Heart right ventricle (tissue), 16 donors: Measurements from ENCODE around the gene XRCC2. TPM values are rescaled to one million over a fixed set of nuclear protein-coding genes. Genes with fewer than 3 reads are reported as not detected.

Experiments used
- ATAC-seq, 8 donors: fragments of 200-7000 bp; cut with Tn5 transposase; one replicate each; pipeline ENCODE4 v1.9.1; 2020; ENCODE audit warnings: mild to moderate bottlenecking in 8 of 8, moderate library complexity in 8 of 8, moderate number of reproducible peaks in 1 of 8
- DNase-seq, 2 donors: peaks; one replicate each; pipeline ENCODE4 v3.0.0-alpha.2; 2020
- H3K27ac ChIP-seq, 10 donors: fragments of 200-600 bp; sonication (generic) in 2 of 10; one replicate each; pipeline versions ENCODE4 v1.5.0 to v1.8.0; 2020 to 2022; ENCODE audit warnings: mild to moderate bottlenecking in 3 of 10
- H3K27me3 ChIP-seq, 7 donors: fragments of 200-600 bp; one replicate each; pipeline ENCODE4 v1.8.0; 2021 to 2022; ENCODE audit warnings: mild to moderate bottlenecking in 2 of 7
- H3K36me3 ChIP-seq, 9 donors: fragments of 200-600 bp; sonication (generic) in 1 of 9; one replicate each; pipeline versions ENCODE4 v1.5.0 to v1.8.0; 2020 to 2022; ENCODE audit warnings: mild to moderate bottlenecking in 2 of 9
- H3K4me1 ChIP-seq, 9 donors: fragments of 200-600 bp; sonication (generic) in 1 of 9; one replicate each; pipeline versions ENCODE4 v1.5.0 to v1.8.0; 2020 to 2022; ENCODE audit warnings: mild to moderate bottlenecking in 4 of 9
- H3K4me3 ChIP-seq, 10 donors: fragments of 200-600 bp; sonication (generic) in 2 of 10; one replicate each; pipeline versions ENCODE4 v1.5.0 to v1.8.0; 2020 to 2022; ENCODE audit warnings: mild to moderate bottlenecking in 7 of 10, moderate library complexity in 2 of 10
- H3K9me3 ChIP-seq, 11 donors: fragments of 200-600 bp in 10 of 11; sonication (generic) in 2 of 11; one replicate each; pipeline versions ENCODE4 v1.5.0 to v1.8.0; 2013 to 2022; ENCODE audit warnings: mild to moderate bottlenecking in 2 of 11, control low read depth in 1 of 11, moderate library complexity in 1 of 11
- WGBS, 2 donors: extraction: QIAGEN DNeasy Blood & Tissue Kit; methylation state at CpG; one replicate each; pipeline ENCODE4 v1.1.7; 2013; ENCODE audit warnings: inconsistent platforms in 1 of 2; 5-methylcytosine and 5-hydroxymethylcytosine counted together
- intact Hi-C, 10 donors: fragments of 100-400 bp; cut with DNase I; formaldehyde crosslinking; loops; one replicate each; pipeline versions ENCODE4 v1.11.1 to v1.14.2; 2022
- polyA plus RNA-seq, 2 donors: library from polyadenylated mRNA; stranded (reverse); fragments of 200-250 nt; gene quantifications; one replicate each; pipeline ENCODE4 v1.2.3, GENCODE V29; 2013
- total RNA-seq, 10 donors: library from RNA; stranded (reverse); fragmentation: NEBNext Ultra II Directional in 3 of 10; extraction: Animal tissue kit (Norgen Biotek cat#: 25700) in 3 of 10; gene quantifications; one replicate each; pipeline versions ENCODE4 v1.2.1 to v1.2.4, GENCODE V29; 2021 to 2023
- TF ChIP-seq, protein P1 (sequence below), 9 donors: fragments of 200-600 bp; sonication (generic) in 2 of 9; IDR thresholded peaks; one replicate each; pipeline versions ENCODE4 v1.5.0 to v1.8.0; 2021 to 2022; ENCODE audit warnings: antibody characterized with exemption in 9 of 9, mild to moderate bottlenecking in 5 of 9, moderate library complexity in 1 of 9
- donor health status: Arrhythmogenic right ventricular cardiomyopathy.
- donor health status: ischemic (EF 13 %, LVEDD 7.1; RV severe dilation, severe dysfunction).
- donor health status: healthy with polysubstance abuse.
- donor health status: DM: no; HTN: yes; CAD: no.
- donor health status: DM: no; HTN: no; CAD: no.
- donor health status: ischemic (EF 25% LVEDD 6.9; RV normal size, moderate dysfunction).
- donor health status: ischemic (EF 25% LVEDD 5.7; RV mildly dilated, moderate dysfunction).
- donor health status: healthy.
- donor health status: DM: yes; HTN: yes; CAD: no.
- donor health status: Ischemic cardiomyopathy.
- donor health status: ischemic (EF 35%, LVEDD 5.7; RV mildly dilated, moderate dysfunction).
- donor health status: nonischemic (EF 11% LVEDD 7.7; RV severe dilation, severe dysfunction).
- donor health status: DM: yes; HTN: yes; CAD: no.
- donor health status: PGD.
- donor health status: ischemic (EF 29% LVEDD 5.4; RV normal size, mild dysfunction).
- donor health status: nonischemic (EF 23%, LVEDD 6.1; RV moderate dilation, normal function).

The XRCC2 gene
- total and polyA plus RNA-seq, 12 donors: 0.06 to 0.71 (median 0.46) TPM

DNA sequence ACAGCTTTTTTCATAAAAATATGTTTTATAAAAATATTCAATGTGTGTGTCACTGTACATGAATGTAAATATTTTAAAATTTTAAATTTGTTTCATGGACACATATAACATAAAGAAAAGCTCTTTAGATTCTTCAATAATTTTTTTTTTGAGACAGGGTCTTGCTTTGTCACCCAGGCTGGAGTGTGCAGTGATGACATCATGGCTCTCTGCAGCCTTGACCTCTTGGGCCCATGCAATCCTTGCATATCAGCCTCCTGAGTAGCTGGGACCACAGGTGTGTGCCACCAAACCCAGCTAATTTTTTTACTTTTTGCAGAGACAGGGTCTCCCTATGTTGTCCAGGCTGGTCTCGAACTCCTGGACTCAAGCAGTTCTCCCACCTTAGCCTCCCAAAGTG, 9.9 kb downstream of the XRCC2 start:
- intact Hi-C loops: no loop called here
- no peak overlapping the region for H3K27ac ChIP-seq
- H3K9me3 ChIP-seq: no peaks in the 10 kb centered on the region
- H3K4me3 ChIP-seq: no peak overlapping the region
- DNase-seq (no peak), ATAC-seq (no peak)
- no peaks in the 10 kb centered on the region for H3K36me3 ChIP-seq
- TF ChIP-seq, protein P1, sequence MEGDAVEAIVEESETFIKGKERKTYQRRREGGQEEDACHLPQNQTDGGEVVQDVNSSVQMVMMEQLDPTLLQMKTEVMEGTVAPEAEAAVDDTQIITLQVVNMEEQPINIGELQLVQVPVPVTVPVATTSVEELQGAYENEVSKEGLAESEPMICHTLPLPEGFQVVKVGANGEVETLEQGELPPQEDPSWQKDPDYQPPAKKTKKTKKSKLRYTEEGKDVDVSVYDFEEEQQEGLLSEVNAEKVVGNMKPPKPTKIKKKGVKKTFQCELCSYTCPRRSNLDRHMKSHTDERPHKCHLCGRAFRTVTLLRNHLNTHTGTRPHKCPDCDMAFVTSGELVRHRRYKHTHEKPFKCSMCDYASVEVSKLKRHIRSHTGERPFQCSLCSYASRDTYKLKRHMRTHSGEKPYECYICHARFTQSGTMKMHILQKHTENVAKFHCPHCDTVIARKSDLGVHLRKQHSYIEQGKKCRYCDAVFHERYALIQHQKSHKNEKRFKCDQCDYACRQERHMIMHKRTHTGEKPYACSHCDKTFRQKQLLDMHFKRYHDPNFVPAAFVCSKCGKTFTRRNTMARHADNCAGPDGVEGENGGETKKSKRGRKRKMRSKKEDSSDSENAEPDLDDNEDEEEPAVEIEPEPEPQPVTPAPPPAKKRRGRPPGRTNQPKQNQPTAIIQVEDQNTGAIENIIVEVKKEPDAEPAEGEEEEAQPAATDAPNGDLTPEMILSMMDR (IDR thresholded peaks at IDR 0.05): no peak
- peaks cover 0 to 11% (median 0%) of the 10 kb centered on the region in 9 donors for H3K4me1 ChIP-seq
- no peaks in the 10 kb centered on the region for H3K27me3 ChIP-seq
- 98 to 100% methylated on average over 1 of the region's 1 CpG for WGBS, 2 donors

DNA sequence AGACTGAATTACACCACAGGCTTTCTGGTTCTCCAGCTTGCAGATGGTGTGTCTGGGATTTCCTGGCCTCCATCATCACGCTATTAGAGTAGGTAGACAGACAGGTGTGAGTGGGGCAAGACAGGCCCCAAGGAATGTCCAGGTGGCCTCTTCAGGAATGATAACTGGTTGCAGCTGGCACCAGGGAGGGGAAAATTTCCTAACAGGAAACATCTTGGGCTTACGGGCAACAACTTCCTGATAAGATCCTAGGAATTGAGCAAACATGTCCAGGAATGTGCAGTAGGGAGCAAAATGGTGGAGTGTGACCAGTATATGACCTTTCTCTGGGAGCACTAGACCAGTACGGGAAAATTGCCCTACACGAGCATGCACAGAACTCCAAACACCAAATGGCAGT, 11.3 kb downstream of the XRCC2 start:
- no peak overlapping the region for H3K27ac ChIP-seq
- no peaks in the 10 kb centered on the region for H3K27me3 ChIP-seq
- DNase-seq: no peak
- WGBS, 2 donors: 70 to 86% methylated on average over 4 of the region's 4 CpGs
- peaks cover 0 to 4% (median 0%) of the 10 kb centered on the region in 9 donors for H3K36me3 ChIP-seq
- H3K9me3 ChIP-seq: no peaks in the 10 kb centered on the region
- no peak overlapping the region for H3K4me3 ChIP-seq
- intact Hi-C loops: no loop called here
- TF ChIP-seq, protein P1 (IDR thresholded peaks at IDR 0.05): no peak
- peaks cover 0 to 11% (median 0%) of the 10 kb centered on the region in 9 donors for H3K4me1 ChIP-seq
- no peak for ATAC-seq

DNA sequence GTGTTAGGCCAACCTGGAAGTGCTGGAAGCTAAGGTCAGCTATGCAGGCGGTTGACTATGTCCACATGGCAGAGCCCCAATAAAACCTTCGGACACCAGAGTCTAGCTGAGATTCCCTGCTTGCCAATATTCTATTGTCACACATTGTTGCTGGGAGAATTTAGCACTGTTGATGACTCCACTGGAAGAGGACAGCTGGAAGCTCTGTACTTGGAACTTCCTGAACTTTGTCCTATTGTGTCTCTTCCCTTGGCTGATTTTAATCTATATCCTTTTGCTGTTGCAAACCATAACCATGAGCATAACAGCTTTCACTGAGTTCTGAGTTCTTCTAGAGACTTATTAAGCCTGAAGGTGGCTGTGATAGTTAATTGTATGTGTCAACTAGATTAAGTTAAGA, 12.0 kb downstream of the XRCC2 start:
- Histone ChIP-seq H3K4me3 (no peak overlapping the region), H3K4me1 (peaks cover 0 to 11% (median 0%) of the 10 kb centered on the region in 9 donors), H3K27ac (no peak overlapping the region), H3K36me3 (peaks cover 0 to 7% (median 0%) of the 10 kb centered on the region in 9 donors), H3K9me3 (no peaks in the 10 kb centered on the region), H3K27me3 (no peaks in the 10 kb centered on the region)
- DNase-seq: no peak
- TF ChIP-seq, protein P1 (IDR thresholded peaks at IDR 0.05): no peak
- WGBS, 2 donors: 59 to 66% methylated on average over 2 of the region's 2 CpGs
- intact Hi-C loops: no loop called here
- ATAC-seq: peak in 4 of 8 donors; percentile 26 to 52 (median 46)

DNA sequence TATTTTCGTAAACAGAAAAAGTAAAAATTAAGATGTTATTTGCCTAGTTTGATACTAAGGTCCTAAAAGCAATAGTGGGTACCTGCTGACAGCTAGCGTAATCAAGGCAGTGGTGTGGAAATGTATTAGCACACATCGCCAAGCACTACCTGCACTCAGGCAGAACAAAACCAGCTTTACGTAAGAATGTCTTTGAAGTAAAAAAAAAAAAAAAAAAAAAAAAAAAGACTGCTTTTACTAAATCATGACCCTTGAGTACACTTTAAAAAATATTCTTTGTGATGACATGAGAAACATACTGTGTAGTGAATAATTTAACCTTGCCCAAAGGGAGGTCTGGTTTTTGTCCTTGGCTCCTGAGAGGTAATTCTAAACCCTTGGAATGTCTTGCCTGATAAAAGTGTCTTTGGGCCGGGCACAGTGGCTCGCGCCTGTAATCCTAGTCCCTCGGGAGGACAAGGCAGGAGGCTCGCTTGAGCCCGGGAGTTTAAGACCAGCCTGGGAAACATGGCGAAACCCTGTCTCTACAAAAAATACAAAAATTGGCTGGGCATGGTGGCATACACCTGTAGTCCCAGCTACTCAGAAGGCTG, 12.7 kb downstream of the XRCC2 start:
- DNase-seq (no peak), ATAC-seq (no peak)
- intact Hi-C loops: no loop called here
- Histone ChIP-seq H3K36me3 (peaks cover 0 to 7% (median 0%) of the 10 kb centered on the region in 9 donors), H3K27me3 (no peaks in the 10 kb centered on the region), H3K9me3 (no peaks in the 10 kb centered on the region), H3K4me3 (no peak overlapping the region), H3K27ac (no peak overlapping the region), H3K4me1 (peaks cover 0 to 11% (median 0%) of the 10 kb centered on the region in 9 donors)
- TF ChIP-seq, protein P1 (IDR thresholded peaks at IDR 0.05): no peak
- WGBS, 2 donors: 79 to 82% methylated on average over 11 of the region's 11 CpGs
